Chondrocyte (in vitro differentiated cells): ENCODE data around the gene UCP2. TPM values are rescaled to one million over a fixed set of nuclear protein-coding genes. Genes with fewer than 3 reads are reported as not detected.

Source experiments
- DNase-seq: peaks from one replicate; pipeline ENCODE4 v3.0.0; 2021; ENCODE audit warnings: mixed read lengths, low spot score
- H3K27ac Mint-ChIP-seq: one replicate; pipeline ENCODE4 v1.8.0; 2021; ENCODE audit warnings: mild to moderate bottlenecking, moderate library complexity, mixed read lengths; ENCODE audit not compliant: unreplicated experiment
- H3K27me3 Mint-ChIP-seq: 2 replicates; pipeline ENCODE4 v1.8.0; 2021; ENCODE audit warnings: low read depth, mixed read lengths
- H3K36me3 Mint-ChIP-seq: 2 replicates; pipeline ENCODE4 v1.8.0; 2021; ENCODE audit warnings: low read depth, mixed read lengths
- H3K4me1 Mint-ChIP-seq: 2 replicates; pipeline ENCODE4 v1.8.0; 2021; ENCODE audit warnings: low read depth, mild to moderate bottlenecking, mixed read lengths
- H3K4me3 Mint-ChIP-seq: one replicate; pipeline ENCODE4 v1.8.0; 2021; ENCODE audit warnings: mild to moderate bottlenecking, moderate library complexity, mixed read lengths; ENCODE audit not compliant: unreplicated experiment
- H3K9me3 Mint-ChIP-seq: 2 replicates; pipeline ENCODE4 v1.8.0; 2021; ENCODE audit warnings: low read depth, mixed read lengths
- CTCF ChIP-seq: fragments of 200-600 bp; sonication (generic); IDR thresholded peaks from 2 replicates; pipeline ENCODE4 v1.5.0; 2021; ENCODE audit warnings: antibody characterized with exemption, mild to moderate bottlenecking, moderate library complexity
- total RNA-seq: library from RNA; stranded (reverse); gene quantifications from 3 replicates; pipeline ENCODE4 v1.2.1, GENCODE V29; 2021

UCP2 gene
- total RNA-seq, 1 donor from 2014 or later: 41.0 TPM

- no peak overlapping the region for H3K4me3 Mint-ChIP-seq
- peaks cover 37% of the 10 kb centered on the region for H3K4me1 Mint-ChIP-seq
- H3K36me3 Mint-ChIP-seq: peaks cover 2% of the 10 kb centered on the region
- H3K9me3 Mint-ChIP-seq: no peaks in the 10 kb centered on the region
- no peak for TF ChIP-seq CTCF
- no peaks in the 10 kb centered on the region for H3K27me3 Mint-ChIP-seq
- peak overlapping the region; percentile 62 for H3K27ac Mint-ChIP-seq
- no peak for DNase-seq
These were observed 40.6 kb upstream of the UCP2 start for GRCh38 chr11:74023276-74023675.

- H3K27ac Mint-ChIP-seq: no peak overlapping the region
- TF ChIP-seq CTCF: no peak
- peaks cover 39% of the 10 kb centered on the region for H3K4me1 Mint-ChIP-seq
- no peaks in the 10 kb centered on the region for H3K9me3 Mint-ChIP-seq
- no peak overlapping the region for H3K4me3 Mint-ChIP-seq
- DNase-seq: no peak
- peaks cover 2% of the 10 kb centered on the region for H3K36me3 Mint-ChIP-seq
- no peaks in the 10 kb centered on the region for H3K27me3 Mint-ChIP-seq
These were observed 39.9 kb upstream of the UCP2 start for GRCh38 chr11:74022546-74022945.

DNA sequence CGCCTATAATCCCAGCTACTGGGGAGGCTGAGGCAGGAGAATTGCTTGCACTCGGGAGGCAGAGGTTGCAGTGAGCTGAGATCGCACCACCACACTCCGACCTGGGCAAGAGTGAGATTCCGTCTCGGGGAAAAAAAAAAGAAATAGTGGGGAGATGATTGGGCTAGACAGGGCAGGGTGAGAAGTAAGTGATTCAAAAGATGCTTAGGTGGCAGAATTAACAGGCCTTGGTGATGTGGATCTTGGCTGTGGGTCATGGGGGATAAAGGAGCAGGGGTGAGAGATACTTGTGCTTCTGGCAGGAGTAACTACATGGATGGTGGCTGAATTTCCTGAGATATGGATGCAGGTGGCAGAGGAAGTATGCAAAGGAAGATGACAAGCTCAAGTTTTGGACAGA lies 39.4 kb upstream of the UCP2 start:
- peaks cover 42% of the 10 kb centered on the region for H3K4me1 Mint-ChIP-seq
- no peak for TF ChIP-seq CTCF
- H3K36me3 Mint-ChIP-seq: peaks cover 6% of the 10 kb centered on the region
- H3K9me3 Mint-ChIP-seq: no peaks in the 10 kb centered on the region
- no peak for DNase-seq
- no peaks in the 10 kb centered on the region for H3K27me3 Mint-ChIP-seq
- no peak overlapping the region for H3K27ac Mint-ChIP-seq
- no peak overlapping the region for H3K4me3 Mint-ChIP-seq

- Mint-ChIP-seq H3K27me3 (no peaks in the 10 kb centered on the region), H3K27ac (no peak overlapping the region), H3K36me3 (peaks cover 13% of the 10 kb centered on the region), H3K9me3 (no peaks in the 10 kb centered on the region), H3K4me1 (peaks cover 35% of the 10 kb centered on the region), H3K4me3 (no peak overlapping the region)
- no peak for DNase-seq
- no peak for TF ChIP-seq CTCF
These were observed 37.9 kb upstream of the UCP2 start for GRCh38 chr11:74020539-74020938.

DNA sequence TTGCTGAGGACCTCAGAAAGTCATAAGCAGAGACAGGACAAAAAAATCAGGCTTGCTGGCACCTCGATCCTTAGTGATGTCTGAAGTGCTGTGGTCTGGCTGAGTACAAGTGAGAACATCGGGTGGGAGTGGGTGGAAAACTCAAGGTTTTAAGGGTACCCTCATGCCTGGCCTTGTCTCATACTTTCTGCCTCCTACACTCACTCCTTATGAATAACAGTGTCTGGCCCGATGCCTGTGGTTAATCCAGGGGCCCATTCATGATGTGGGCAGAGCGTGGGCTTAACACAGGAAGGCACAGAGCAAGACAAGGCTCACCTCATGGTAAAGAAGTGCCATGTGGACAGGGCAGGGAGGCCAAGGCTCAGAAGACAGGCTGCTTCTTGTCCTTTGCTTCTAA lies 37.2 kb upstream of the UCP2 start:
- H3K36me3 Mint-ChIP-seq: peaks cover 13% of the 10 kb centered on the region
- H3K27me3 Mint-ChIP-seq: no peaks in the 10 kb centered on the region
- no peak overlapping the region for H3K4me3 Mint-ChIP-seq
- no peak for DNase-seq
- no peaks in the 10 kb centered on the region for H3K9me3 Mint-ChIP-seq
- H3K27ac Mint-ChIP-seq: peak overlapping the region; percentile 60
- no peak for TF ChIP-seq CTCF
- peaks cover 30% of the 10 kb centered on the region for H3K4me1 Mint-ChIP-seq
